ENCODE measurements around the gene IZUMO4.

IZUMO4 gene

GRCh38 chr19:2096480-2097202 lies at the start of gene IZUMO4:
TSS of gene IZUMO4 (plus strand) at chr19:2096915. CDS start at chr19:2096946, 31 bp downstream.
- ATAC-seq = peak; percentile 89
- Mint-ChIP-seq H3K36me3 (peaks cover 40% of the 10 kb centered on the region), H3K27me3 (no peaks in the 10 kb centered on the region), H3K4me1 (peaks cover 53% of the 10 kb centered on the region), H3K4me3 (peak within 1 kb of the TSS; percentile 100), H3K27ac (peak within 1 kb of the TSS; percentile 89), H3K9me3 (no peaks in the 10 kb centered on the region)

GRCh38 chr19:2047076-2047448 lies 49.7 kb upstream of the IZUMO4 start:
- H3K27ac Mint-ChIP-seq = no peak overlapping the region
- peaks cover 86% of the 10 kb centered on the region for H3K4me1 Mint-ChIP-seq
- H3K4me3 Mint-ChIP-seq = peak overlapping the region; percentile 29
- peaks cover 56% of the 10 kb centered on the region for H3K36me3 Mint-ChIP-seq
- H3K27me3 Mint-ChIP-seq = no peaks in the 10 kb centered on the region
- H3K9me3 Mint-ChIP-seq = no peaks in the 10 kb centered on the region
- no peak for ATAC-seq

GRCh38 chr19:2047449-2048103 lies 49.1 kb upstream of the IZUMO4 start:
- Mint-ChIP-seq H3K27ac (peak overlapping the region; percentile 66), H3K4me1 (peaks cover 86% of the 10 kb centered on the region), H3K9me3 (no peaks in the 10 kb centered on the region), H3K4me3 (peak overlapping the region; percentile 81), H3K36me3 (peaks cover 51% of the 10 kb centered on the region), H3K27me3 (no peaks in the 10 kb centered on the region)
- no peak for ATAC-seq

GRCh38 chr19:2048104-2048958 lies 48.4 kb upstream of the IZUMO4 start:
- no peak for ATAC-seq
- no peaks in the 10 kb centered on the region for H3K9me3 Mint-ChIP-seq
- H3K27ac Mint-ChIP-seq = peak overlapping the region; percentile 66
- H3K4me1 Mint-ChIP-seq = peaks cover 83% of the 10 kb centered on the region
- H3K27me3 Mint-ChIP-seq = no peaks in the 10 kb centered on the region
- peak overlapping the region; percentile 81 for H3K4me3 Mint-ChIP-seq
- peaks cover 44% of the 10 kb centered on the region for H3K36me3 Mint-ChIP-seq

GRCh38 chr19:2048959-2049740 lies 47.6 kb upstream of the IZUMO4 start:
- ATAC-seq = no peak
- Mint-ChIP-seq H3K27me3 (no peaks in the 10 kb centered on the region), H3K27ac (peak overlapping the region; percentile 66), H3K4me1 (peaks cover 82% of the 10 kb centered on the region), H3K36me3 (peaks cover 36% of the 10 kb centered on the region), H3K9me3 (no peaks in the 10 kb centered on the region), H3K4me3 (peak overlapping the region; percentile 81)

- Mint-ChIP-seq H3K4me1 (peaks cover 82% of the 10 kb centered on the region), H3K4me3 (peak overlapping the region; percentile 81), H3K27me3 (no peaks in the 10 kb centered on the region), H3K36me3 (peaks cover 33% of the 10 kb centered on the region), H3K9me3 (no peaks in the 10 kb centered on the region), H3K27ac (peak overlapping the region; percentile 66)
- ATAC-seq = peak; percentile 58
Measured at GRCh38 chr19:2049741-2050348, 46.9 kb upstream of the IZUMO4 start.

GRCh38 chr19:2050349-2050990 lies 46.2 kb upstream of the IZUMO4 start:
- Mint-ChIP-seq H3K27me3 (no peaks in the 10 kb centered on the region), H3K9me3 (no peaks in the 10 kb centered on the region), H3K4me1 (peaks cover 82% of the 10 kb centered on the region), H3K27ac (peak overlapping the region; percentile 96), H3K4me3 (peak overlapping the region; percentile 81), H3K36me3 (peaks cover 29% of the 10 kb centered on the region)
- ATAC-seq = peak; percentile 43

- peak within 1 kb of the TSS; percentile 96 for H3K27ac Mint-ChIP-seq
- no peaks in the 10 kb centered on the region for H3K27me3 Mint-ChIP-seq
- no peaks in the 10 kb centered on the region for H3K9me3 Mint-ChIP-seq
- peaks cover 29% of the 10 kb centered on the region for H3K36me3 Mint-ChIP-seq
- peak; percentile 83 for ATAC-seq
- peak within 1 kb of the TSS; percentile 82 for H3K4me3 Mint-ChIP-seq
- peaks cover 82% of the 10 kb centered on the region for H3K4me1 Mint-ChIP-seq
Measured at GRCh38 chr19:2050991-2051772, 45.5 kb upstream of the IZUMO4 start, which contains the start of gene MKNK2. TSS of gene MKNK2 (minus strand) at chr19:2051244. CDS start at chr19:2050851, 393 bp downstream.

- Mint-ChIP-seq H3K36me3 (peaks cover 26% of the 10 kb centered on the region), H3K4me3 (peak overlapping the region; percentile 82), H3K9me3 (no peaks in the 10 kb centered on the region), H3K27me3 (no peaks in the 10 kb centered on the region), H3K27ac (peak overlapping the region; percentile 96), H3K4me1 (peaks cover 82% of the 10 kb centered on the region)
- ATAC-seq = peak; percentile 46
Measured at GRCh38 chr19:2051773-2052704, 44.7 kb upstream of the IZUMO4 start.

GRCh38 chr19:2053601-2054389 lies 42.9 kb upstream of the IZUMO4 start:
- no peak for ATAC-seq
- H3K36me3 Mint-ChIP-seq = peaks cover 16% of the 10 kb centered on the region
- peaks cover 75% of the 10 kb centered on the region for H3K4me1 Mint-ChIP-seq
- no peaks in the 10 kb centered on the region for H3K27me3 Mint-ChIP-seq
- no peak overlapping the region for H3K4me3 Mint-ChIP-seq
- H3K9me3 Mint-ChIP-seq = no peaks in the 10 kb centered on the region
- H3K27ac Mint-ChIP-seq = peak overlapping the region; percentile 96

GRCh38 chr19:2054763-2055162 lies 42.0 kb upstream of the IZUMO4 start:
- peaks cover 6% of the 10 kb centered on the region for H3K36me3 Mint-ChIP-seq
- H3K27ac Mint-ChIP-seq = peak overlapping the region; percentile 96
- peak overlapping the region; percentile 40 for H3K4me3 Mint-ChIP-seq
- H3K4me1 Mint-ChIP-seq = peaks cover 67% of the 10 kb centered on the region
- no peaks in the 10 kb centered on the region for H3K9me3 Mint-ChIP-seq
- no peaks in the 10 kb centered on the region for H3K27me3 Mint-ChIP-seq
- ATAC-seq = no peak
